ENCODE data around the gene TIMM10. TPM values are rescaled to one million over a fixed set of nuclear protein-coding genes. Genes with fewer than 3 reads are reported as not detected.

The TIMM10 gene
- total RNA-seq, 4 donors from 2014 or later = 20.2 to 51.6 (median 40.1) TPM

DNA sequence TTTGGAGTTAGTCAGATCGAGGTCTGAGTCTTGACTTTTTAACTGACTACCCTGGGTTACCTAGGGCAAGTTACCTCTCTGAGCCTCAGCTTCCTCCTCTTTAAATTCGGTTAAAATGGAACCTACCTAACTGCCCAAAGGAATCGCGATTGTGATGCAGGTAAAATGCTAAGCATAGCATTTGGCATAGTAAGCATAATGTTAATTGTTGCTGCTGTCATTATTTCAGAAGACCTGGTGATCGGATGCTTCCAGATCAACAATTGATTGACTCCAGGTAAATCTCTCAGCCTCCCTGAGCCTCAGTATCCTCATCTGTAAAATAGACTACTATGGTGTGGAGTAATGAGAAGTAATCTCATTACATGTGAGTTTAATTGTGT, 14.5 kb downstream of the TIMM10 start:
- H3K9me3 ChIP-seq = no peaks in the 10 kb centered on the region
- no peaks in the 10 kb centered on the region for H3K36me3 ChIP-seq
- H3K27ac ChIP-seq = peak overlapping the region in 2 of 4 donors; percentile 49 to 83
- 16% methylated on average over 5 of the region's 5 CpGs for WGBS, 2 donors
- peak overlapping the region; percentile 65 to 78 (median 69) for H3K4me3 ChIP-seq
- DNase-seq (ENCODE audit: low spot score in 2 of 2) = no peak
- H3K4me1 ChIP-seq = peaks cover 0 to 22% (median 6%) of the 10 kb centered on the region in 4 donors
- TF ChIP-seq POLR2A (IDR thresholded peaks at IDR 0.05) (no peak), EP300 (IDR thresholded peaks at IDR 0.05) (no peak)
- TF ChIP-seq, protein P1, sequence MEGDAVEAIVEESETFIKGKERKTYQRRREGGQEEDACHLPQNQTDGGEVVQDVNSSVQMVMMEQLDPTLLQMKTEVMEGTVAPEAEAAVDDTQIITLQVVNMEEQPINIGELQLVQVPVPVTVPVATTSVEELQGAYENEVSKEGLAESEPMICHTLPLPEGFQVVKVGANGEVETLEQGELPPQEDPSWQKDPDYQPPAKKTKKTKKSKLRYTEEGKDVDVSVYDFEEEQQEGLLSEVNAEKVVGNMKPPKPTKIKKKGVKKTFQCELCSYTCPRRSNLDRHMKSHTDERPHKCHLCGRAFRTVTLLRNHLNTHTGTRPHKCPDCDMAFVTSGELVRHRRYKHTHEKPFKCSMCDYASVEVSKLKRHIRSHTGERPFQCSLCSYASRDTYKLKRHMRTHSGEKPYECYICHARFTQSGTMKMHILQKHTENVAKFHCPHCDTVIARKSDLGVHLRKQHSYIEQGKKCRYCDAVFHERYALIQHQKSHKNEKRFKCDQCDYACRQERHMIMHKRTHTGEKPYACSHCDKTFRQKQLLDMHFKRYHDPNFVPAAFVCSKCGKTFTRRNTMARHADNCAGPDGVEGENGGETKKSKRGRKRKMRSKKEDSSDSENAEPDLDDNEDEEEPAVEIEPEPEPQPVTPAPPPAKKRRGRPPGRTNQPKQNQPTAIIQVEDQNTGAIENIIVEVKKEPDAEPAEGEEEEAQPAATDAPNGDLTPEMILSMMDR (IDR thresholded peaks at IDR 0.05) = no peak
- H3K27me3 ChIP-seq = no peaks in the 10 kb centered on the region

DNA sequence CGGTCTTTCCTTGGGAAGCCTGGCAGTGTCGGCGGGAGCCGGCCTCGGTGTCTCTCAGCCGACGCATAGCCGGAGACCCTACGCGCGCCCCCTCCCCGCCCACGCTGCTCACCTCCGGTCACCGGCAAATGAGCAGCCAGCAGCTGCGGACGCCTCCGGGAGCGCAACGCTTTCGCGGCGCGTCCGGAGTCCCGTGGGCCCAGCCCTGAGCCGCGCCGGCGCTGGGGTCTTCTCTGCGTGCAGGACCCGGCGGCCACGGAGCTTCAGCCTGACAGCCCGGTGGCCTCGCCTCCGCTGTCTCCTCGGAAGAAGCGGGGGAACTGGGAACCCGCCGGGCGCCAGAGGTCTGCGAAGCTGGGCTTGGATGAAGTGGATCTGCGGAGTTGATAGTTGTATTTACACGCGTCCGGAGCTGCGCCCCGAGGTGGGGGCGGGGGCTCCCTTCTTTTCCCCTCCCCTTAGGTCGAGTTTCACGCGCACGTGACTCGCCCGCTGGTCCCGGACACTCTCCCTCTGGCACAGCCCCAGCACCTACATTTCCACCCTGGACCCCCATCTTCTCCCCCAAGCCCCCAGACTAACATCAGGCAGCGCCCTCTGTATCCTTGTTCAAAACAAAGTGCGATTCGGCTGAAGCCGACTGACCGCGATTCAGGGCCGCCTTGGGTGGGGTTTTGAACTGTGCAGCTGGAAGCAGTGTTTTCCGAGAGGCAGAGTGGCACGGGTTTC, 15.1 kb downstream of the TIMM10 start, which contains the start of gene SLC43A1:
Gene SLC43A1 (minus strand): TSS at position 371 of the 729 bp plus-strand sequence. CDS start 1,591 bp downstream, outside the sequence.
- peak within 1 kb of the TSS; percentile 65 to 78 (median 69) for H3K4me3 ChIP-seq
- DNase-seq (ENCODE audit: low spot score in 2 of 2) = peak; percentile 43 to 61
- H3K9me3 ChIP-seq = no peaks in the 10 kb centered on the region
- H3K4me1 ChIP-seq = peaks cover 0 to 22% (median 6%) of the 10 kb centered on the region in 4 donors
- H3K36me3 ChIP-seq = no peaks in the 10 kb centered on the region
- peak within 1 kb of the TSS; percentile 3 to 83 (median 58) for H3K27ac ChIP-seq
- peak in 1 of 2 donors; percentile 41 for TF ChIP-seq POLR2A (IDR thresholded peaks at IDR 0.05)
- TF ChIP-seq, protein P1 (IDR thresholded peaks at IDR 0.05) = peak in 1 of 5 experiments; percentile 16
- peak in 1 of 2 donors; percentile 27 for TF ChIP-seq EP300 (IDR thresholded peaks at IDR 0.05)
- WGBS, 2 donors = 0 to 1% methylated on average over 30 to 47 of the region's 66 CpGs
- no peaks in the 10 kb centered on the region for H3K27me3 ChIP-seq

- peak; percentile 43 to 49 for DNase-seq (ENCODE audit: low spot score in 2 of 2)
- H3K36me3 ChIP-seq = no peaks in the 10 kb centered on the region
- TF ChIP-seq POLR2A (IDR thresholded peaks at IDR 0.05) (no peak), EP300 (IDR thresholded peaks at IDR 0.05) (no peak)
- TF ChIP-seq, protein P1 (IDR thresholded peaks at IDR 0.05) = no peak
- H3K27ac ChIP-seq = peak overlapping the region; percentile 3 to 83 (median 58)
- WGBS, 2 donors = 0 to 1% methylated on average over 46 to 57 of the region's 57 CpGs
- H3K4me1 ChIP-seq = peaks cover 0 to 22% (median 6%) of the 10 kb centered on the region in 4 donors
- H3K4me3 ChIP-seq = peak overlapping the region; percentile 65 to 78 (median 69)
- no peaks in the 10 kb centered on the region for H3K9me3 ChIP-seq
- no peaks in the 10 kb centered on the region for H3K27me3 ChIP-seq
Measured at GRCh38 chr11:57514538-57515331, 15.8 kb downstream of the TIMM10 start.

DNA sequence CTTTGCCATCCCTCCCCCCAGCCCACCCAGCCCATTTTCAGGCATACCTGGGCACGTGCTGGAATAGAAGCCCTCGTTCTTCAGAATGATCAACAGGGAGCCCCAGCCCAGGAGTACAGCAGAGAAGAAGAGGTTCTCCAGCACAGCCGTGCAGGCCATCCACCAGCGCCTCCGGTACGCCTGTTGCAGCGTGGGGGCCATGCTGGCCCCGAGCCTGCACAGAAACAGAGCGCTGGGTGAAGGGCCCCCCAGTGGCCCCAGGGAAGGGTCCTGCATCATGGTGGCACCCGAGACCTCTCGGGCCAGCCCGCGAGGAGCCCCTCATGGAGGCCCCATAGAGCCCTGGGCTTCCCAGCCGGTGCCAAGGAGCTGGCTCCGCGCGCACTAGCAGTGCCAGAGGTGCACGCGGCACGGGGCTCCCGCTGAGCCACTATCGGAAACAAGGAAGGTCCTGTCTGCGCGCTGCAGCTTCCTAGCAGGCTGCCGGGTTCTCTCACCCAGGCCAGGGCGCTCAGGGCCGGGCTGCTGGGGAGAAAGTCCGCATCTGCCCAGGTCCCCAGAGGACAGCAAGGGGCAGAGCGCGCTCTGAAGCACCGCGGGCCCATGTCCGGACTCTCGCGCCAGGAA, 16.5 kb downstream of the TIMM10 start:
- WGBS, 2 donors = 7 to 34% methylated on average over 8 to 11 of the region's 35 CpGs
- DNase-seq (ENCODE audit: low spot score in 2 of 2) = peak in 1 of 2 donors; percentile 20
- TF ChIP-seq, protein P1 (IDR thresholded peaks at IDR 0.05) = no peak
- TF ChIP-seq POLR2A (IDR thresholded peaks at IDR 0.05) (no peak), EP300 (IDR thresholded peaks at IDR 0.05) (peak in 1 of 2 donors; percentile 1)
- Histone ChIP-seq H3K4me3 (peak overlapping the region; percentile 65 to 78 (median 69)), H3K27ac (peak overlapping the region; percentile 3 to 83 (median 58)), H3K36me3 (no peaks in the 10 kb centered on the region), H3K27me3 (no peaks in the 10 kb centered on the region), H3K9me3 (no peaks in the 10 kb centered on the region), H3K4me1 (peaks cover 0 to 22% (median 6%) of the 10 kb centered on the region in 4 donors)

All from tibial nerve (tissue), 4 donors.